A673 (cell line): ENCODE measurements around the gene GALNT11.

Experiments used
- EZH2 ChIP-seq: fragments of 200-600 bp; sonication (generic); IDR thresholded peaks from 2 replicates; pipeline ENCODE4 v1.6.1; 2017; ENCODE audit warnings: borderline replicate concordance, low read depth, mild to moderate bottlenecking, mixed read lengths, antibody characterized with exemption, low read length; ENCODE audit not compliant: poor library complexity, severe bottlenecking
- TF ChIP-seq, protein P1 (sequence below): fragments of 300-800, 200-600 bp; sonication (generic); conservative IDR thresholded peaks from 2 replicates; pipeline ENCODE4 v1.5.1; 2017; ENCODE audit warnings: low read depth, mild to moderate bottlenecking, antibody characterized with exemption, low read length, moderate library complexity, mixed read lengths

- TF ChIP-seq, protein P1, sequence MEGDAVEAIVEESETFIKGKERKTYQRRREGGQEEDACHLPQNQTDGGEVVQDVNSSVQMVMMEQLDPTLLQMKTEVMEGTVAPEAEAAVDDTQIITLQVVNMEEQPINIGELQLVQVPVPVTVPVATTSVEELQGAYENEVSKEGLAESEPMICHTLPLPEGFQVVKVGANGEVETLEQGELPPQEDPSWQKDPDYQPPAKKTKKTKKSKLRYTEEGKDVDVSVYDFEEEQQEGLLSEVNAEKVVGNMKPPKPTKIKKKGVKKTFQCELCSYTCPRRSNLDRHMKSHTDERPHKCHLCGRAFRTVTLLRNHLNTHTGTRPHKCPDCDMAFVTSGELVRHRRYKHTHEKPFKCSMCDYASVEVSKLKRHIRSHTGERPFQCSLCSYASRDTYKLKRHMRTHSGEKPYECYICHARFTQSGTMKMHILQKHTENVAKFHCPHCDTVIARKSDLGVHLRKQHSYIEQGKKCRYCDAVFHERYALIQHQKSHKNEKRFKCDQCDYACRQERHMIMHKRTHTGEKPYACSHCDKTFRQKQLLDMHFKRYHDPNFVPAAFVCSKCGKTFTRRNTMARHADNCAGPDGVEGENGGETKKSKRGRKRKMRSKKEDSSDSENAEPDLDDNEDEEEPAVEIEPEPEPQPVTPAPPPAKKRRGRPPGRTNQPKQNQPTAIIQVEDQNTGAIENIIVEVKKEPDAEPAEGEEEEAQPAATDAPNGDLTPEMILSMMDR = no peak
- TF ChIP-seq EZH2 = no peak
Measured at GRCh38 chr7:151987748-151988529, 37.5 kb upstream of the GALNT11 start.
